Ovary (tissue), 10 donors: Measurements from ENCODE around the gene FAM110D. TPM values are rescaled to one million over a fixed set of nuclear protein-coding genes. Genes with fewer than 3 reads are reported as not detected.

Source experiments
- DNase-seq, 5 donors: peaks; one replicate each; pipeline ENCODE4 v3.0.0-alpha.2; 2019 to 2020
- H3K27ac ChIP-seq, 2 donors: fragments of 200-600 bp; one replicate each; pipeline versions ENCODE4 v1.5.1 to v1.8.0; 2019 to 2022
- H3K27me3 ChIP-seq: fragments of 200-600 bp; one replicate; pipeline ENCODE4 v1.8.0; 2022
- H3K36me3 ChIP-seq: fragments of 200-600 bp; sonication (generic); one replicate; pipeline ENCODE4 v1.5.1; 2019
- H3K4me1 ChIP-seq: one replicate; pipeline ENCODE4 v1.8.1; 2013; ENCODE audit warnings: mild to moderate bottlenecking, moderate library complexity; ENCODE audit not compliant: insufficient read depth
- H3K4me3 ChIP-seq: fragments of 200-600 bp; sonication (generic); one replicate; pipeline ENCODE4 v1.5.1; 2017
- H3K9me3 ChIP-seq, 2 donors: fragments of 200-600 bp in 1 of 2; sonication (generic) in 1 of 2; one replicate each; pipeline versions ENCODE4 v1.5.1 to v1.8.1; 2013 to 2019; ENCODE audit warnings: mild to moderate bottlenecking in 1 of 2, moderate library complexity in 1 of 2
- CTCF ChIP-seq, 3 donors: fragments of 450-650 bp in 2 of 3; fragments of 200-600 bp in 1 of 3; IDR thresholded peaks; one replicate each; pipeline versions ENCODE4 v1.5.1 to v1.8.0; 2016 to 2022; ENCODE audit warnings: antibody characterized with exemption in 3 of 3, mild to moderate bottlenecking in 1 of 3
- EP300 ChIP-seq: sonication (generic); formaldehyde crosslinking; IDR thresholded peaks from one replicate; pipeline ENCODE4 v1.6.1; 2017; ENCODE audit warnings: antibody characterized with exemption
- POLR2A ChIP-seq: fragments of 450-650 bp; IDR thresholded peaks from one replicate; pipeline ENCODE4 v1.6.1; 2017; ENCODE audit warnings: antibody characterized with exemption, mild to moderate bottlenecking, moderate library complexity
- WGBS, 3 donors: extraction: QIAGEN DNeasy Blood & Tissue Kit in 1 of 3; methylation state at CpG; one replicate each; pipeline versions ENCODE4 v1.1.5 to v1.1.7; 2013 to 2017; 5-methylcytosine and 5-hydroxymethylcytosine counted together
- intact Hi-C, 4 donors: fragments of 100-400 bp; cut with DNase I; formaldehyde crosslinking; loops; one replicate each; pipeline versions ENCODE4 v1.11.0 to v1.15.1; 2022 to 2023
- long read RNA-seq, 3 donors: library from polyadenylated mRNA in 2 of 3; unstranded in 2 of 3; transcript quantifications; one replicate each; pipeline ENCODE4 v2.0.0 and lab custom pipeline, GENCODE V29; 2021 to 2026
- polyA plus RNA-seq, 2 donors: library from polyadenylated mRNA; stranded (reverse); fragments of 200-250 nt in 1 of 2; fragments of 350-450 nt in 1 of 2; fragmentation: Illumina TruSeq in 1 of 2; extraction: RNeasy Lipid Tissue Mini Kit (QIAGEN cat#74804) in 1 of 2; gene quantifications; one replicate each; pipeline ENCODE4 v1.2.3, GENCODE V29; 2013 to 2014
- total RNA-seq, 7 donors: library from RNA; depleted of rRNA in 2 of 7; stranded (reverse); fragments of >200 nt in 2 of 7; fragmentation: NEBNext Ultra II Directional in 3 of 7; extraction: Animal tissue kit (Norgen Biotek cat#: 25700) in 3 of 7; gene quantifications; one replicate each; pipeline versions ENCODE4 v1.1.0 to v1.2.4, GENCODE V29; 2016 to 2023
- donor health status: DM: no; HTN: no; CAD: no; lungs with moderate emphysema.
- donor health status: DM: no; HTN: no; CAD: no.
- donor health status: Bipolar disorder and iron deficiency.
- donor health status: DM: yes; HTN: yes; CAD: no.
- donor health status: DM: no; HTN: no; CAD: no.
- donor health status: DM: yes; HTN: yes; CAD: no.

FAM110D gene
- total RNA-seq = 1 to 10 TPM in 6 of 7 donors, under 1 TPM in 1; 0.91 to 4.9 (median 2.1) TPM
- 1 to 10 TPM; 1.6 to 3.0 TPM for polyA plus RNA-seq
- long read RNA-seq, donor 1 = 0 reads
- long read RNA-seq, donor 2, partial matches to known transcripts = 0 of 1 reads
- long read RNA-seq, donor 2, other reads (novel, unspliced or antisense) = 0 of 1 reads
- long read RNA-seq, donor 3, transcript FAM110D-201 (2 exons, 2,858 nt) = major isoform, 8 of 11 reads
- long read RNA-seq, donor 3, partial matches to known transcripts = 0 of 11 reads
- long read RNA-seq, donor 3, other reads (novel, unspliced or antisense) = 3 of 11 reads

GRCh38 chr1:26158908-26159742, at the start of gene FAM110D:
Gene FAM110D (plus strand): TSS chr1:26159079. CDS start chr1:26161292, 2,213 bp downstream.
- WGBS, 3 donors = 41 to 46% (median 43%) methylated on average over 6 of the region's 6 CpGs
- Histone ChIP-seq H3K36me3 (no peaks in the 10 kb centered on the region), H3K4me1 (peaks cover 5% of the 10 kb centered on the region), H3K27ac (no peak within 1 kb of the TSS), H3K4me3 (no peak within 1 kb of the TSS), H3K27me3 (no peaks in the 10 kb centered on the region), H3K9me3 (no peaks in the 10 kb centered on the region)
- intact Hi-C loops = loop anchor here in 2 of 4 donors (5.0 to 10.0 kb wide), 2 partner anchors 57 to 124 kb away; no protein-coding TSS in a partner anchor
- no peak for TF ChIP-seq EP300
- peak in 1 of 5 donors; percentile 23 for DNase-seq

- Histone ChIP-seq H3K4me3 (no peak overlapping the region), H3K4me1 (peaks cover 2% of the 10 kb centered on the region), H3K27ac (no peak overlapping the region), H3K9me3 (no peaks in the 10 kb centered on the region), H3K36me3 (no peaks in the 10 kb centered on the region), H3K27me3 (no peaks in the 10 kb centered on the region)
- DNase-seq = no peak
- intact Hi-C loops = loop anchor here in 3 of 4 donors (5.0 to 10.0 kb wide), 3 partner anchors 53 to 215 kb away; partner anchors contain the start of gene CEP85 (in 1 of the 3)
- TF ChIP-seq EP300 = no peak
- TF ChIP-seq CTCF (IDR thresholded peaks at IDR 0.05) = no peak
- TF ChIP-seq POLR2A = no peak
- WGBS, 3 donors = 87 to 93% (median 90%) methylated on average over 5 of the region's 5 CpGs
Observed at GRCh38 chr1:26109229-26110164, 49.4 kb upstream of the FAM110D start.

GRCh38 chr1:26110731-26111529, 47.9 kb upstream of the FAM110D start:
- Histone ChIP-seq H3K4me1 (peaks cover 2% of the 10 kb centered on the region), H3K27ac (peak overlapping the region; percentile 50 to 95)
- WGBS, 3 donors = 0% methylated on average over 63 to 85 of the region's 85 CpGs

More at GRCh38 chr1:26110731-26111529, 47.9 kb upstream of the FAM110D start:
- Histone ChIP-seq H3K4me3 (peak overlapping the region; percentile 91), H3K9me3 (no peaks in the 10 kb centered on the region), H3K27me3 (no peaks in the 10 kb centered on the region), H3K36me3 (no peaks in the 10 kb centered on the region)
- no peak for TF ChIP-seq POLR2A
- no peak for TF ChIP-seq EP300
- TF ChIP-seq CTCF (IDR thresholded peaks at IDR 0.05) = no peak
- peak; percentile 75 to 86 (median 78) for DNase-seq
- intact Hi-C loops = loop anchor here in 2 of 4 donors (5.0 kb wide), 2 partner anchors 51 to 121 kb away; partner anchors contain the start of gene CEP85 (in 1 of the 2)
